HG03432 (cell line): Measurements from ENCODE around the gene GHRL.

Source experiments
- ATAC-seq: cut with Tn5 transposase; IDR thresholded peaks from one replicate; pipeline ENCODE4 v1.9.1; 2021; ENCODE audit warnings: mild to moderate bottlenecking, moderate library complexity; ENCODE audit not compliant: unreplicated experiment

The GHRL gene

DNA sequence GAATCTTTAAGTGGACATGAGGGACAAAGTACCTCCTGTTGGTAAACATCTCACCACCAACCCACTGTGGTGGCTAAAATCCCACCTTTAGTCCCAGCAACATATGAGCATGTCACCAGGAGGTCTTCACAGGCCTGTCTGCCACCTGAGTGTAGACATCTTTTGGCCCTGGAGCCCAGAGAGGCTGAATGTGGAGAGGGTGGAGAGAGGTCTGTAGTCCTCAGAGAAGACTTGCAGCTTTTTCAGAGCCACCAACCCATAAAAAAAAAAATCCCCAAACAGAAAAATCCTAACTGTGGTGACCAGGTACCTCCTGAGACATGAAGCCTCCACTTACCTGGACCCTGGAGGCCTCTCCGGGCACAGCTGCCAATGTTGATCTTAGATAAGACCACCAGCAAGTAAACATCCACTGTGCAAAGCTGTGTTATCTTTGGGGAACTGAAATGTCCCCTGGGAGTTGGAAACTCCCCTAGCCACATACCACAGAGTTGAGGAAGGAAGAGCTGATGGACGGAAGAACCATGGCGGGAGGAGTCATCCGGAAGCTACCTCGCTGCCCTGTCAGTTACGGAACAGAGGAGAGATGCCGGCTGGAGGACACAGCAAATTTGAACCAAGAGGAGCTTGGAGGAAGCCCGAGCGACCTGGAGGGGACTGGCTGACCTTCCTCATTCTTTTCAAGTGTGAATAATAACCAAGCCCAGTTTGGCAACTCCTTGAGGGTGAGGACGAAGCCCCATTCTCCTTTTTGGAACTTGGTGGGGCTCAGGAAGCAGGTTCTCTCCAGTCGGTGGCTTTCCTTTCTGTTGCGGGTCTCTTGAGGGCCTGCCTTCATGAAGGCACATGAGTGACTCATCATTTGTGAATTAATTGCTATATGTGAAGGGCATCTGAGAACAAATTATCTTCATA is at the start of gene GHRL:
Gene GHRL, minus strand, starts transcription at position 443 of the 915 bp plus-strand sequence. CDS start 2,767 bp downstream, outside the sequence.
- ATAC-seq = peak; percentile 79

DNA sequence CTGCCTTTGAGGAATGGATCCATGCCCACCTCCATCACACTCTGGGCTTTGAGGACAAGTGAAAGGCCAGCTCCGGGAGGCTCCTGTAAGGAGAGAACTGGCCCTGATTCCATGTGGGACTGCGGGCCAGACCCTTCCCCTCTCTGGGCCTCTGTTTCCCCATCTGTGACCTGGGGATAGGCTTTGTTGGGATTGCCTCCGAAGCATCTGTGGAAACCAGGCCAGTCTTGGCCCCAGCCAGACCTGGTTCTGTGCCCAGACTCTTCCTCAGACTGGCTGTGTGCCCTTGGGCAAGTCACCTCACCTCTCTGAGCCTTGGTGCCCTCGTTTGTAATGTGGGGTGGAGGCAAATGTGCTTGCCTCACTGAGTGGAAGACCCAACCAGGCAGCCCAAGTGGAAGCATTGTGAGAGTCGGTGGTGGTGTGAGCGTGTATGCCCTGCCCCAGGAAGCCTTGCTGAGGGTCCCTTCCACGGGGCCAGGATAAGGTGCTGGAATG is 49.2 kb upstream of the GHRL start:
- no peak for ATAC-seq

DNA sequence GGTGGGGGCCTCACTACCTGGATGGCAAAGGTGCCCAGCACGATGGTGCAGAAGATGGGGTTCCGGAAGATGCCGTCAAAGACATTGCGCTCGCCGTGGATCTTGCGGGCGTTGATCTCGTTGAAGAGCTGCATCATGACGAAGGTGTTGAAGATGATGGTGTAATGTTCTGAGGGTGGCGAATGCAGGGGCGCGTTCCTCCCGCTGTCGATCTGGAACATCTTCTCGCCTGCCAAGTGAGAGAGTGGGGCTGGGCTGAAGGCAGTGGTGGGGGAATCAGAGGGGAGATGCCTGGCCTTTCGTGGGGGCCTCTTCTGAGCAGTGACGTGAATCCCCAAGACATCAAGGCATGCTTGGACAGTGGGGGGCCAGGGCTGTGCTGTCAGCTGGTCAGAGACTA is 47.7 kb upstream of the GHRL start:
- ATAC-seq = no peak

- ATAC-seq = no peak
Observed at GRCh38 chr3:10340046-10340445, 47.3 kb upstream of the GHRL start.

GRCh38 chr3:10339376-10339955 is 46.7 kb upstream of the GHRL start:
- ATAC-seq = no peak

DNA sequence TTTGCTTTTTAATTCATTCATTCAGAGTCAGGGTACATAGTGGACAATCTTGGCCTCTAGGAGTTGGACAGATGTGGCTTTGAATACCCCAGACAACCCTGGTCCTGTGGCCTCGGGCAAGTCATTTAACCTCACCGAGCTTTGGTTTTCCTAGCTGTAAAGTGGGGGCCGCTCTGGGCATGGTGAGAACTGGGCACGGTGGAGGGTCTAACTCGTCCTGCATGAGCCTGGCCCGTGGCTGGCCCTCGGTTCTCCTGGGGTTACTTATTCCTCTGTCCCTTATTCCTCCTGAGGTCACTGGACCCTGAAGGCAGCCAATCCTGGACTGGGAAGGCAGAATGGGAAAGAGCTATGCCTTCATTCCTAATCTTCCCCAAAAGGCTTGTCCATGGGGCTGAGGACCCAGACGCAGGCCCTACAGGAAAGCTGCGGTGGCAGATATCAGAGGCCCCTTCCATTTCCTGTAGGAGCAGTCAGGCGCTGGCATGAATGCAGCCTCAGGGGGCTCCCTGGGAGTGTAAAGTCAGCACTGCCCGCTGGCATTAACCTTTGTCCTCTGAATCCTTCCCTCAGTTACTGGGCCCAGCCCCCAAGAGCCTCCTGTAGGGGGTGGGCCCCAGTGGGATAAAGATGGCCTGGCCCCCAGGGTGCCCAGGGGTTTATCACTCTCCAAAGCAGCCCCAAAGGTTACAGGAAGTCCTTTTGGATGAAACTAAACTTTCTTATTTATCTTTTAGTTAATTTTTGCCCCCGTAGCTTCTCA is 46.0 kb upstream of the GHRL start:
- ATAC-seq = no peak

- no peak for ATAC-seq
Observed at GRCh38 chr3:10338164-10338470, 45.4 kb upstream of the GHRL start.

- ATAC-seq = no peak
Observed at GRCh38 chr3:10337323-10338163, 44.8 kb upstream of the GHRL start.

GRCh38 chr3:10336761-10337160 is 44.0 kb upstream of the GHRL start:
- ATAC-seq = no peak

DNA sequence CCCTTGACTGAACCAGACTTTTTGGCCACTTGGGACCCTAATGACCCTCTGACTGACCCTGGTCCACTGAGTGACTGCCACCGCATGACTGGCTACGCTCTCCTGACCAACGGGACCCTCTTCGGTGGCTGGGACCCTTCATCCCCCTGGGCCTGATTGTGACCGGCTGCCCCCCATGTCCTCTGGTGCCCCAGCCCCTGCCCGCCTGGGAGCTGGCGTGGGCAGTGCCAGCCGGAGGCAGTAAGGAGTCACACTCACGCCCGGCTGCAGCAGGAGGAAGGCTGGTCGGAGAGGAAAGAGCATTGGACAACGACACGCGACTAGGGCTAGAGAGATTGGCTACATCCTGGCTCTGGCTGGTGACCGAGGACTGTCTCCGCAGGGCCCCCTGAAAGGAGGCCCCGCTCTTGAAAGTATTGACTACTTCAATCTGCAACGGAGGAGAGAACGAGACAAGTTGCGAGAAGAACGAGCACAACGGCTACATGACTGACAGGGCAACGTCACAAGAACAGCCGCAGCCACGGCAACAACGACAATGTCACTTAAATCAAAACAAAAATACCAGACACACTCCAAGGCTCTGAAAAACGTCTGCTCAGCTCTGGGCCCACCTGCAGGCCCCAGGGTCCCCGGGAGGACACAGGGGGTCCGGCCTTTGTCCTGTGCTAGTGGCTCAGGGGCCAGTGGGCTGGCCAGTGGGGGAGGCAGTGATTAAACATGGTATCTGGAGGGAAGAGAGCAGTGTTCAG is 43.3 kb upstream of the GHRL start:
- ATAC-seq = no peak

- no peak for ATAC-seq
Observed at GRCh38 chr3:10335190-10335738, 42.5 kb upstream of the GHRL start.

DNA sequence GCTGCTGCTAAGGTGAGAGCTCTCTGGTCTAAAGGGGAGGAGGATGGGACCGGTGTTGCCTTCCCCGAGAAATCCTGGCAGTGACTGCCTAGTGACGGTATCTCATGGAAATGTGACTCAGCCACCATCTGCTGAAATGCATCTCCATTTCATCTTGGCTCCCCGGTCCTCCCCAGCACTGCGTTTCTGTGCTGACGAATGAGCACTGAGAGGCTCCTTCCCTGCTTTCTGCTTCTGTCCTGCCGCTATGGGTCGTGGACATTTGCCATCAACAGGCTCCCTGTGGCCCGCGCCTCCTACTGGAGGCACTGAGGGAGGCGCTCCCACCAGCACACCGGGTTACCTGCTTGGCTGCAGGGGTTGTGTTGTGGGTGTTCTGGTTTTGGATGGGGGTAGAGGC is 41.7 kb upstream of the GHRL start:
- no peak for ATAC-seq

DNA sequence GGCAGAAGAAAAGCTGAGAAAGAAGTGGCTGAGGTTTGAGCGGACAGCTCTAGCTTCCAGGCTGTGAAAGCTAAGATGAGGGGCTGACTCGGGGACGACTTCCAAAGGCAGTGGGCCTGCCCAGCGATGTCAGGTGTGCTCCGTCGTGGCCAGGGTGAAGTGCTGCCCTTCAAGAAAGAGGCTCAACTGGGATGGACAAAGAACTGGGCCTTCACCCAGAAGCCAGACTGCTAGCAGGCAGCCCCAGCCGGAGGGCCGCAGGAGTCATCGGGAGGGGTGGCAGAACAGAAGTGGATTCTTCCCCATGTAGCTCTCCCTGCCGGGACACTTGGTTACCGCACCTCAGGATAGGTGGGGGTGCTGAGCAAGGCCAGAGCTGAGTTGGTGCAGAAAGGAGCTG is 41.3 kb upstream of the GHRL start:
- no peak for ATAC-seq

- ATAC-seq = no peak
Observed at GRCh38 chr3:10333349-10333650, 40.6 kb upstream of the GHRL start.

- ATAC-seq = no peak
Observed at GRCh38 chr3:10332481-10333348, 40.0 kb upstream of the GHRL start.

- ATAC-seq = no peak
Observed at GRCh38 chr3:10331320-10331719, 38.6 kb upstream of the GHRL start.

- no peak for ATAC-seq
Observed at GRCh38 chr3:10330319-10330718, 37.6 kb upstream of the GHRL start.

DNA sequence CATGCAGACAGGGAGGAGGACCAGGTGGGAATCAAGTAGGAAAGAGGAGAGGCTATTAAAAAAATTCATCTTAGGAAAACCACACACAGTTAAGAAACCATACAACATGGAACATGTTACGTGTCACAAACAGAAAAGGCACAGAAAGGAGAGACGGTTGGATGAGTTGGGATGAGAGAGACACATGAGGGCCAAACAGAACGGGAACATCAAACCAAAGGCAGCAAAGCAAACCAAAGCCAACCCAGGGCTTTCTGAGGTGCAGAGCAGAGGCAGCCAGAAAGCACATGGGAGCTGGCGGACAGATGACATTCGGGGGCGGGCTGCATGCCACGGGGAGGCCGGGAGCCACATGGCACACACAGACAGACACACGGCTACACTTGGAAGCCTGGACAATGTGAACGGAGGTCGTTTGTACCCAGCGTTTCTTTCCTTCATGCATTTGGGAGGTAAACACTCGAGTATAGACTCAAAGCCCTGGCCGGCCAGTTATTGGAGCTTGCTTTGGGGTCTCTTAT is 36.8 kb upstream of the GHRL start:
- ATAC-seq = no peak
